Lower leg skin (tissue), 3 donors: ENCODE results near the gene ACTR5.

Source experiments
- POLR2A ChIP-seq, 2 donors: fragments of 450-650 bp; IDR thresholded peaks; one replicate each; pipeline ENCODE4 v1.6.1; 2016 to 2017; ENCODE audit warnings: antibody characterized with exemption in 2 of 2, mild to moderate bottlenecking in 1 of 2, moderate library complexity in 1 of 2
- TF ChIP-seq, protein P1 (sequence below), 3 donors: fragments of 450-650 bp; IDR thresholded peaks; one replicate each; pipeline ENCODE4 v1.5.1; 2016; ENCODE audit warnings: antibody characterized with exemption in 3 of 3, mild to moderate bottlenecking in 3 of 3, moderate library complexity in 2 of 3

DNA sequence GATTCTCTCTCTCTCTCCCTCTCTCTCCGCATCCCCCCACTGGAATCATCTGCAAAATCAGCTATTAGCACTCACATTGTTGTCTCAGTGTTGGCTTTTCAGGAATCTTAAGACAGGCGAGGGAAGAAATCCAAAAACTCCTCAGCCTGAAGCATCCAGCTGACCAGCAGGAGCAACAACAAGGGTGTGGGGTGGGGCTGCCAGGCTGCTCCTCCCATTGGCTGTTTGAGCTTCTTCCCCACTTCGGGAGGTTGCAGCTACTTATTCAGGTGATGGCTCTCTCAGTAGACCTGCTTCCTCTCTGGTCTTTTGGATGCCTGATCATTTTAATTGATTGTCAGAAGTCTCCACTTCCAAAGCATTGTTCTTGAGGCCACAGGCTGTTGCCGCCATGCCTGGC is 48.1 kb upstream of the ACTR5 start:
- TF ChIP-seq, protein P1, sequence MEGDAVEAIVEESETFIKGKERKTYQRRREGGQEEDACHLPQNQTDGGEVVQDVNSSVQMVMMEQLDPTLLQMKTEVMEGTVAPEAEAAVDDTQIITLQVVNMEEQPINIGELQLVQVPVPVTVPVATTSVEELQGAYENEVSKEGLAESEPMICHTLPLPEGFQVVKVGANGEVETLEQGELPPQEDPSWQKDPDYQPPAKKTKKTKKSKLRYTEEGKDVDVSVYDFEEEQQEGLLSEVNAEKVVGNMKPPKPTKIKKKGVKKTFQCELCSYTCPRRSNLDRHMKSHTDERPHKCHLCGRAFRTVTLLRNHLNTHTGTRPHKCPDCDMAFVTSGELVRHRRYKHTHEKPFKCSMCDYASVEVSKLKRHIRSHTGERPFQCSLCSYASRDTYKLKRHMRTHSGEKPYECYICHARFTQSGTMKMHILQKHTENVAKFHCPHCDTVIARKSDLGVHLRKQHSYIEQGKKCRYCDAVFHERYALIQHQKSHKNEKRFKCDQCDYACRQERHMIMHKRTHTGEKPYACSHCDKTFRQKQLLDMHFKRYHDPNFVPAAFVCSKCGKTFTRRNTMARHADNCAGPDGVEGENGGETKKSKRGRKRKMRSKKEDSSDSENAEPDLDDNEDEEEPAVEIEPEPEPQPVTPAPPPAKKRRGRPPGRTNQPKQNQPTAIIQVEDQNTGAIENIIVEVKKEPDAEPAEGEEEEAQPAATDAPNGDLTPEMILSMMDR (IDR thresholded peaks at IDR 0.05): no peak
- no peak for TF ChIP-seq POLR2A (IDR thresholded peaks at IDR 0.05)
